D341Med (cell line): ENCODE data around the gene LRRC8B.

Experiments used
- DNase-seq: peaks from one replicate; pipeline ENCODE4 v3.0.0; 2012; ENCODE audit warnings: low spot score

The LRRC8B gene

DNA sequence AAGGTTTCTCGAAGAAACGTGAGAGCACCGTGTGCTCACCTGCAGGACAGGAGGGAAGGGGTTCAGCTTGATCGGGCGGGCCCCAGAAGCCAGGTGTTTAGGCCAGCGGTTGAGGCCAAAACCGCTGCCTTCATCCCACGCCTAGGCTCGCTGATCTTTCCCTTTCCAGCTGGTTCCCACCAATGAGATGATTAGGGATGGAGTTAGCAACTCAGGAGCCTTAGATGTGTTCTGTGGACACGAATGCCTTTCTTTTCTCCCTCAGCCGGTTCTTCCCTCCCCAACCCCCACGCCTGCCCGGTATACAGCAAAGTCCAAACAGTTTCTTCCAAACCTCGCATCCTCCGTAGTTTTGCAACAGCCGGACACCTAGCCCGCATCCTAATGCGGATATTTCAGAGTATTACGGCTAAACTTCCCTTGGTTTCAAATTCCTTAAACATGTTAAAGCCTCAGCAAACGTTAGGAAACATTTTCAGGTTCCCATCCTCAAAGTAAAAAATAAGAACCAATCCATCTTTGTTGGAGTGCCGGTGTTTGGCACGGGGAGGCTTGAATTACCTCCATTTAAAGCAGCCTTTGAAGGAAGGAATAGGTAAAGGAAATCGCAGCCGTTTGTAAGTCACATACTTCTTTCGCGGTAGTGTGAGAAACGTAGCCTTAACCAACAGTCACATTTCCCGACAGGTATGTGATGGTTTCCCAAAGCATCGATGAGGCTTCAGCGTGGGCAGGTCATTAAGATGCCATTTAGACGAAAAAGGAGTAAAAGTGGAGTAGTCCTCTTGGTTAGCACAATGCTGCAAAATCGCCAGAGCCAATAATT is 109.4 kb downstream of the LRRC8B start:
- DNase-seq, result no peak

DNA sequence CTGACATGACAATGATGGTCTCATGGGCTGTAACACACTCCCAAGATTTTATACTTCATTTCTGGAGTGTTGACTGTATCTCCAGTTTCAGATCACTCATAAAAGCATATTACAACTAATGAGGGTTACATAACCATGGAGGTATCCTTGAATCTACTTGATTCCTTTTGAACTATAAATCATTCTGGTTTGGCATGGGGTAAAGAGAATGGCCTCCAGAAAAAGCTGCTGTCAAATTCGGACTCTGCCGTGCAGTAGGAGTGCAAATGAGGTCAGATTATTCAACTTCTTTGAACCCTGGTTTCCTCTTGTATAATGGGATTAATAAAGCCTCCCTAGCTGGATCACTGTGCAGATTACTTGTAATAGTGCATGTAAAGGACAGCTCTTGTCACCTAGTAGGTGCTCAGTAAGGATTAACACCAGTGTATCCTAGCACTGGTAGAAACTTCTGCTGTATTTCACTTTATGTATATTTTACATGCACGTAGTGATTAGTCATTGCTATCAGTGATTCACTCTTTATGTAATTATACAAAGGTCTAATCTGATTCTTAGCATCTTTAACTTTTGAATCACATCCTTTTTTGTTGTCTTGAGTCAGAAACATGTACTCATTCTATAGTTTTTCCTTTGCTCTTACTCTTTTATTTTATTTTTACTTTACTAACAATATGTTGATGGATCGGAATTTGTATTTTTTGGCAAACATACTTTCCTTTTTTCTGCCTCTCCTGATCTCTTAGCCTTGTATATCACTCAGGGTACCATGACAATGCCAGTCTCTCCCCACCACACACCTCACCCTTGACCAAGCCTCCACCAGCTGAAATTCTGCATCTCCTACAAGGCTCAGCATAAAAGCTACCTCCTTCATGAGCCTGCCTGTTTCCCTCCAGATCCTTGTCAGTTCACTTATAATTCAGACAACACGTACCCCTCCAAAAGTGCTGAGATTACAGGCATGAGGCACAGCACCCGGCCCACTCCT is 111.5 kb downstream of the LRRC8B start:
- DNase-seq, result no peak

DNA sequence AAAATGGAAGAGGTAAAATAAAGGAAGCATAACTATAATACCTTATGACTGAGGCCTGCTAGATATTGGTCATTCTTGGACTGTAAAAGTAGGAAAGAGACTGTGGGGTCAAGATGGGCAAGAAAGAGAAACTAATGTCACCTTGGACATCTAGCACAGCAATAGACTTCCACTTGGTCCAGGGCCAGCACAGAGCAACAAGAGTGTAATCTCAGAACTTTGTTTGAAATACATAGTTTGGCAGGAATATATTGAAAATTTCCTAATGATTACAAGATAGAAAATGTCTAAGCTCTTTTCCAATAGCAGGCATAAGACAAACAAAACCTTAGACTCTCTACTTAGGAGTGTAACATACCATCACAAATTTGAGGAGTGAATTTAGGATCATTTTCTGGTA is 112.9 kb downstream of the LRRC8B start:
- DNase-seq, result no peak

- no peak for DNase-seq
Measured at GRCh38 chr1:89640440-89640839, 115.8 kb downstream of the LRRC8B start.

DNA sequence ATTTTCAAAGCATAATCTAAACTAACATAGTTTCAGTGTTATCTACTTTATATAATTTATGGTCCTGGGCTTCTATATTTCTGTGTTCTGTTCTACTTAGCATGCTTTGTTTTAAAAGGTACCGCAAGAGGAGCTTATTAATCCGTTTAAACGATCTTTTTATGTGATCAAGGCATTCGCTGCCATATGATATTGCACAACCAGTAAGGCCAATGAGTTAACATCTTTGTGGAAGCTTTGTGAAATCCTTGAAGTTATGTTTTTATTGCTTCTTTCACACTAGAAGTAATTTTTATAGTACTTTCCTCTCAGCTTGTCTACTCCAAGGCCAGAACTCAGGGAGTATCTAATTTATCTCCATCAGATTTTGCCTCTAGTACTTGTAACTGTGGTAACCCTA is 117.2 kb downstream of the LRRC8B start:
- DNase-seq, result no peak

GRCh38 chr1:89643577-89643976 is 118.9 kb downstream of the LRRC8B start:
- DNase-seq, result no peak

DNA sequence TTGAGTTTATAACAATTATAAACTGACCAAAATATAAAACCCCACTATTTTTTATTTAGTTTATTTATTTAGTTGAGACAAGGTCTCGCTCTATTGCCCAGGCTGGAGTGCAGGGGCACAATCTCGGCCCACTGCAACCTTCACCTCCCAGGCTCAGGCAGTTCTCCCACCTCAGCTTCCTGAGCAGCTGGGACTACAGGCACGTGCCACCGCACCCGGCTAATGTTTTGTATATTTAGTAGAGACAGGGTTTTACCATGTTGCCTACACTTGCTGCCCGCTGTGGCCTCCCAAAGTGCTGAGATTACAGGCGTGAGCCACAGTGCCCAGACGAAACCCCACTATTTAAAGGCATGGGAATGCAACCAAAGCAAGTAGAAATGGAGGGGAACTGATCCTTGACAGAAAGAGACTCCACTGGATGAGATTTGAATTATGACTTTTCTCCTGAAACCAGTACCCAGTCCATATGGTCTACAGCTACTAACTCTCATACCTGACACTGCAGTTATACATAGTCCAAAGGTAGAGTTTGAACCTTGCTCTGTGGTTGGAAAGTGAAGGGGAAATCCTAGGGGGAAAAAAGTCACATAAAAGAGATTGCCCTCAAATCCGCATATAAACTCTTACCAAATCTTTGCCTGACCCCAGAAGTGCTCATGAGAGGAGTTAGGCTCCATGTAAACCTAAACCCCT is 119.6 kb downstream of the LRRC8B start:
- no peak for DNase-seq

GRCh38 chr1:89646259-89646658 is 121.6 kb downstream of the LRRC8B start:
- no peak for DNase-seq
